A549 (cell line): Measurements from ENCODE around the gene CEP63.

Experiments
- CHD2 ChIP-seq: fragments of 150-350 bp; IDR thresholded peaks from 2 replicates; pipeline ENCODE4 v1.6.1; 2014; ENCODE audit warnings: low read length; ENCODE audit not compliant: partially characterized antibody
- MAFK ChIP-seq: fragments of 450-650 bp; IDR thresholded peaks from 2 replicates; pipeline ENCODE4 v1.6.1; 2014; ENCODE audit not compliant: partially characterized antibody
- MAX ChIP-seq: IDR thresholded peaks from 2 replicates; pipeline ENCODE4 v1.6.1; 2012
- MYC ChIP-seq: IDR thresholded peaks from 2 replicates; pipeline ENCODE4 v1.6.1; 2012; ENCODE audit warnings: mild to moderate bottlenecking, inconsistent platforms, low read length, improper control_type of control experiment, borderline replicate concordance
- POLR2A ChIP-seq: IDR thresholded peaks from 2 replicates; pipeline ENCODE4 v1.6.1; 2012; ENCODE audit warnings: mild to moderate bottlenecking, low read length
- POLR2AphosphoS2 ChIP-seq: conservative IDR thresholded peaks from 2 replicates; pipeline ENCODE4 v1.6.1; 2012; ENCODE audit warnings: low read length, improper control_type of control experiment, inconsistent platforms
- RAD21 ChIP-seq, 2 experiments: fragments of >200 bp in 1 of 2; sonication (Bioruptor Twin) in 1 of 2; formaldehyde crosslinking in 1 of 2; IDR thresholded peaks in 1 of 2; conservative IDR thresholded peaks in 1 of 2; 2 replicates in 1 of 2; 3 replicates in 1 of 2; pipeline ENCODE4 v1.6.1; 2012 to 2018; ENCODE audit warnings: inconsistent platforms in 1 of 2
- SMC3 ChIP-seq: fragments of >200 bp; sonication (Bioruptor Twin); formaldehyde crosslinking; IDR thresholded peaks from 3 replicates; pipeline ENCODE4 v1.6.1; 2018; ENCODE audit warnings: inconsistent platforms
- TF ChIP-seq, protein P1 (sequence below): fragments of >200 bp; sonication (Bioruptor Twin); formaldehyde crosslinking; IDR thresholded peaks from 3 replicates; pipeline ENCODE4 v1.5.1; 2016

DNA sequence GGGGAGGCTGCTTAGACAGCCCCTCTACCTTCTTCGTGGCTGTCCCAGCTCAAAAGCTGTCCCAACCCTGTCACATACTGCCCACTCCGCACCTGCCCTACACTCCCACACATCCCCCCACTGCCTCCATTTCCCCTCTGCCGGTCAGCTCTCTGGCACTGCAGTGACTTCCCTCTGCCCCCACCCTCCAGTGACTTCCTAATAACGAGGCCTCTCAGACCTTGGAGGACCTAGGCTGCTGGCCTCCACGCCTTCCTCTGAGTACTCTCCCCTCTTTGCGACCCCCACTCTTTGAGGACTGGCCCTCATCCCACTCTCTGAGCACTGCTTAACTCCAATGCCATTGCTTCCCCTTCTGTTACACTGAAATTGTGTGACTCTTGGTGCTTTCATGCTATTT is 119.7 kb downstream of the CEP63 start:
- TF ChIP-seq, protein P1, sequence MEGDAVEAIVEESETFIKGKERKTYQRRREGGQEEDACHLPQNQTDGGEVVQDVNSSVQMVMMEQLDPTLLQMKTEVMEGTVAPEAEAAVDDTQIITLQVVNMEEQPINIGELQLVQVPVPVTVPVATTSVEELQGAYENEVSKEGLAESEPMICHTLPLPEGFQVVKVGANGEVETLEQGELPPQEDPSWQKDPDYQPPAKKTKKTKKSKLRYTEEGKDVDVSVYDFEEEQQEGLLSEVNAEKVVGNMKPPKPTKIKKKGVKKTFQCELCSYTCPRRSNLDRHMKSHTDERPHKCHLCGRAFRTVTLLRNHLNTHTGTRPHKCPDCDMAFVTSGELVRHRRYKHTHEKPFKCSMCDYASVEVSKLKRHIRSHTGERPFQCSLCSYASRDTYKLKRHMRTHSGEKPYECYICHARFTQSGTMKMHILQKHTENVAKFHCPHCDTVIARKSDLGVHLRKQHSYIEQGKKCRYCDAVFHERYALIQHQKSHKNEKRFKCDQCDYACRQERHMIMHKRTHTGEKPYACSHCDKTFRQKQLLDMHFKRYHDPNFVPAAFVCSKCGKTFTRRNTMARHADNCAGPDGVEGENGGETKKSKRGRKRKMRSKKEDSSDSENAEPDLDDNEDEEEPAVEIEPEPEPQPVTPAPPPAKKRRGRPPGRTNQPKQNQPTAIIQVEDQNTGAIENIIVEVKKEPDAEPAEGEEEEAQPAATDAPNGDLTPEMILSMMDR, result no peak
- TF ChIP-seq MYC (no peak), CHD2 (no peak), MAX (no peak), MAFK (no peak), SMC3 (no peak), POLR2AphosphoS2 (no peak), RAD21 (conservative IDR thresholded peaks at IDR 0.05 in 1 of 2, IDR thresholded peaks at IDR 0.05 in 1 of 2) (no peak), POLR2A (no peak)
